Gastroesophageal sphincter (tissue), 4 donors: Measurements from ENCODE around the gene PRLR. TPM values are rescaled to one million over a fixed set of nuclear protein-coding genes. Genes with fewer than 3 reads are reported as not detected.
A peak's percentile ranks its signal among the peaks of the same experiment; 100 is the strongest.

Experiments used
- ATAC-seq: fragments of 150-250 bp; one replicate; pipeline ENCODE4 v1.9.1; 2016; ENCODE audit warnings: mild to moderate bottlenecking, moderate library complexity
- H3K27ac ChIP-seq, 4 donors: fragments of 200-600 bp; sonication (generic) in 3 of 4; 1 replicate in 3 of 4; 2 replicates in 1 of 4; pipeline ENCODE4 v1.5.1; 2016 to 2019
- H3K27me3 ChIP-seq: fragments of 200-600 bp; sonication (generic); one replicate; pipeline ENCODE4 v1.5.1; 2019
- H3K36me3 ChIP-seq, 2 donors: fragments of 200-600 bp; sonication (generic); one replicate each; pipeline ENCODE4 v1.5.1; 2019; ENCODE audit warnings: control low read depth in 1 of 2
- H3K4me1 ChIP-seq, 3 donors: fragments of 200-600 bp; sonication (generic); 1 replicate in 2 of 3; 2 replicates in 1 of 3; pipeline ENCODE4 v1.5.1; 2016 to 2019; ENCODE audit warnings: control low read depth in 2 of 3
- H3K4me3 ChIP-seq, 2 donors: fragments of 200-600 bp; sonication (generic); one replicate each; pipeline ENCODE4 v1.5.1; 2019; ENCODE audit warnings: mild to moderate bottlenecking in 1 of 2, moderate library complexity in 1 of 2
- H3K9me3 ChIP-seq, 3 donors: fragments of 200-600 bp; sonication (generic); one replicate each; pipeline ENCODE4 v1.5.1; 2017 to 2019; ENCODE audit warnings: control low read depth in 2 of 3
- EP300 ChIP-seq: sonication (generic); formaldehyde crosslinking; IDR thresholded peaks from one replicate; pipeline ENCODE4 v1.6.1; 2017; ENCODE audit warnings: antibody characterized with exemption, mild to moderate bottlenecking
- POLR2A ChIP-seq, 2 donors: fragments of 450-650 bp; IDR thresholded peaks; one replicate each; pipeline ENCODE4 v1.6.1; 2017; ENCODE audit warnings: antibody characterized with exemption in 2 of 2, mild to moderate bottlenecking in 2 of 2, moderate library complexity in 1 of 2
- POLR2AphosphoS5 ChIP-seq: sonication (generic); formaldehyde crosslinking; IDR thresholded peaks from one replicate; pipeline ENCODE4 v1.6.1; 2017; ENCODE audit warnings: antibody characterized with exemption
- WGBS, 2 donors: methylation state at CpG; one replicate each; pipeline ENCODE4 v1.1.5; 2018; ENCODE audit warnings: low coverage in 1 of 2; 5-methylcytosine and 5-hydroxymethylcytosine counted together
- total RNA-seq, 4 donors: library from RNA; depleted of rRNA; stranded (reverse); fragments of >200 nt; gene quantifications; one replicate each; pipeline ENCODE4 v1.1.0, GENCODE V29; 2016
- TF ChIP-seq, protein P1 (sequence below), 4 experiments: fragments of 200-600 bp in 2 of 4; fragments of 450-650 bp in 2 of 4; sonication (generic) in 1 of 4; IDR thresholded peaks; one replicate each; pipeline ENCODE4 v1.5.1; 2017 to 2019; ENCODE audit warnings: antibody characterized with exemption in 4 of 4, mild to moderate bottlenecking in 2 of 4, moderate library complexity in 2 of 4

The PRLR gene
- total RNA-seq = 1 to 10 TPM in 2 of 4 donors, under 1 TPM in 2; 0.16 to 1.4 (median 0.85) TPM

DNA sequence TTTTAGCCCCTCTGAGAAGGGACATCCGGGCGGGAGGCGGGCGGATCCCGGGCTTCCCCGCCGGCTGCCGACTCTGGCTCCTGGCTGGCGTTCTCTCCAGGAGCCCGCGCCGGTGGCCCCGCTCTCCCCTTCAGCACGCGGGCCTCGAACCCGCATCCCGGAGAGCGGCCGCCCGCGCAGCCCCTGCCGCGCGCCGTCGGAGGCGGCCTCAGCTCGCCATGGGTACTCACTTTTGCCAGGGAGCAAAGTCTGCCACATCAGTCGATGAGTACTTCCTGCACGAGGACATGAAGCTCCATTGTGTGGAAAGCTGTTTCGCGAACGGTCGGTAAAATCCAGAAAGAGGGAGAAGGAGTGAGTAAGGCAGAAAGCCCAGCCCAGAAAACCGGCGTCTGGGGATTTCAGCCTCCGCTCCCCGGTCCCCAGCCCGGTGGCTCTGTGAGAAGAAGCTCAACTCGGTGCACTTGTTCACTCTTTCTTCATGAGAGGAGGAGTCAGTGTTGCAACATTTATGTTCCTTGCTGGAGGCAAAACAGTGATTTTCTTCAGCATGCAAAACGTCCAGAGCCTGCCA is at the start of gene PRLR:
TSS of gene PRLR (minus strand) at position 450 of the 574 bp plus-strand sequence. CDS start 140,867 bp downstream, outside the sequence.
- H3K27me3 ChIP-seq = peaks cover 73% of the 10 kb centered on the region
- TF ChIP-seq POLR2A (IDR thresholded peaks at IDR 0.05) = no peak
- TF ChIP-seq, protein P1, sequence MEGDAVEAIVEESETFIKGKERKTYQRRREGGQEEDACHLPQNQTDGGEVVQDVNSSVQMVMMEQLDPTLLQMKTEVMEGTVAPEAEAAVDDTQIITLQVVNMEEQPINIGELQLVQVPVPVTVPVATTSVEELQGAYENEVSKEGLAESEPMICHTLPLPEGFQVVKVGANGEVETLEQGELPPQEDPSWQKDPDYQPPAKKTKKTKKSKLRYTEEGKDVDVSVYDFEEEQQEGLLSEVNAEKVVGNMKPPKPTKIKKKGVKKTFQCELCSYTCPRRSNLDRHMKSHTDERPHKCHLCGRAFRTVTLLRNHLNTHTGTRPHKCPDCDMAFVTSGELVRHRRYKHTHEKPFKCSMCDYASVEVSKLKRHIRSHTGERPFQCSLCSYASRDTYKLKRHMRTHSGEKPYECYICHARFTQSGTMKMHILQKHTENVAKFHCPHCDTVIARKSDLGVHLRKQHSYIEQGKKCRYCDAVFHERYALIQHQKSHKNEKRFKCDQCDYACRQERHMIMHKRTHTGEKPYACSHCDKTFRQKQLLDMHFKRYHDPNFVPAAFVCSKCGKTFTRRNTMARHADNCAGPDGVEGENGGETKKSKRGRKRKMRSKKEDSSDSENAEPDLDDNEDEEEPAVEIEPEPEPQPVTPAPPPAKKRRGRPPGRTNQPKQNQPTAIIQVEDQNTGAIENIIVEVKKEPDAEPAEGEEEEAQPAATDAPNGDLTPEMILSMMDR (IDR thresholded peaks at IDR 0.05) = no peak
- TF ChIP-seq POLR2AphosphoS5 = peak; percentile 8
- ATAC-seq = peak; percentile 63
- H3K4me1 ChIP-seq = peaks cover 0 to 15% (median 10%) of the 10 kb centered on the region in 3 donors
- H3K4me3 ChIP-seq = peak within 1 kb of the TSS; percentile 15 to 50
- H3K9me3 ChIP-seq = no peaks in the 10 kb centered on the region
- 2 to 16% methylated on average over 6 to 7 of the region's 42 CpGs for WGBS, 2 donors
- no peaks in the 10 kb centered on the region for H3K36me3 ChIP-seq
- no peak within 1 kb of the TSS for H3K27ac ChIP-seq

DNA sequence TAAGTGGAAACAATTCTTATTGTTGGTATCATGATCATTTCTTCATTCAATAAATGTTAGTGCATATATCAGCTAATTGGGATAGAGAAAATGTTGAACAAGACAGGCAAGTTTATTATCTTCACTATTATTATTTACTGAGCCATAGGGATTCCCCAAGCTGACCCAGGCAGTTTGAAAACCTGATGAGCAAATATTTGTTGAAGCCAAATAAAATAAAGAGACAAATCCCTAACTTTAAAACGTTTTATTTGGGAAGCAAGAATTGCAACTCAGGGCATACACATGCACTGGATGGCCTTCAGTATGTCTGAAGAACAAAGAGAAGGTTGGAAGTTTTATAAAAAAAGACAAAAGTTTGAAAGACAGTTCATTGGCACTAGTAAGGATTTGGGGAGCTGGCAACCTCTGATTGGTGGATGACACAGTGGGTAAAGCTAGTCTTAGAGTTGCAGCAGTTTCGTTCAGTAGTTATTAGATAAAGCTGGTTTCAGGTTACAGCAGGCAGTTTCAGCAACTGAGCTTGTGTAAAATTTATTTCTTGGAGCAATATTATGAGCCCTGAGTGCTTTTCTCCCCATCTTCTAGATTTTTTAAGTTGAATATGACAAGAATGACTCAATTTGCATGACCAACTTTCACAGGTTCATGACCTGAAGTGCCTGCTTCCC is 44.7 kb upstream of the PRLR start:
- WGBS, 2 donors = 29 to 30% methylated on average over 2 of the region's 2 CpGs
- no peak for ATAC-seq
- no peak overlapping the region for H3K4me3 ChIP-seq
- no peaks in the 10 kb centered on the region for H3K4me1 ChIP-seq
- no peak overlapping the region for H3K27ac ChIP-seq
- H3K9me3 ChIP-seq = peaks cover 0 to 9% (median 0%) of the 10 kb centered on the region in 3 donors
- H3K36me3 ChIP-seq = no peaks in the 10 kb centered on the region
- H3K27me3 ChIP-seq = no peaks in the 10 kb centered on the region
- no peak for TF ChIP-seq POLR2AphosphoS5
- no peak for TF ChIP-seq EP300
- TF ChIP-seq, protein P1 (IDR thresholded peaks at IDR 0.05) = no peak

DNA sequence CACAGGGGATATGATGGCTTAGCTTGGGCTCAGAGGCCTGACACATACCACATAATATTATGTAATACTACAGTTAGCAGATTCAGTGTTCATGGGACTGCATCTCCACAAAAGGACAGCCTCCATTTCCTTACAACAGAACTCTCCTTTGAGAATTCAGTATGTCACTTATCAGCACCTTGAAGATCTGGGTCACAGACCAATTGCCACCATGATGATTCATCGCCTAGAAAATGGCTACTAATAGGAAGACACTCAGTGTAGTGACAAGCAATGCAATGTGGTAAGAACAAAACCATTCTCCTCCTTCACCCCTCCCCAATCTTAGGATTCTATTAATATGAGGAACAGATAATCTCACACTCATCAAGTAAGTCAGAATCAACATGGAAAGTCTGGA is 38.7 kb upstream of the PRLR start:
- Histone ChIP-seq H3K4me1 (no peaks in the 10 kb centered on the region), H3K27ac (no peak overlapping the region), H3K36me3 (no peaks in the 10 kb centered on the region), H3K9me3 (no peaks in the 10 kb centered on the region), H3K4me3 (no peak overlapping the region), H3K27me3 (no peaks in the 10 kb centered on the region)
- ATAC-seq = no peak
- 100% methylated on average over 1 of the region's 1 CpG for WGBS, 2 donors
- TF ChIP-seq EP300 = no peak
- TF ChIP-seq, protein P1 (IDR thresholded peaks at IDR 0.05) = no peak
- TF ChIP-seq POLR2A (IDR thresholded peaks at IDR 0.05) = no peak
- TF ChIP-seq POLR2AphosphoS5 = no peak

DNA sequence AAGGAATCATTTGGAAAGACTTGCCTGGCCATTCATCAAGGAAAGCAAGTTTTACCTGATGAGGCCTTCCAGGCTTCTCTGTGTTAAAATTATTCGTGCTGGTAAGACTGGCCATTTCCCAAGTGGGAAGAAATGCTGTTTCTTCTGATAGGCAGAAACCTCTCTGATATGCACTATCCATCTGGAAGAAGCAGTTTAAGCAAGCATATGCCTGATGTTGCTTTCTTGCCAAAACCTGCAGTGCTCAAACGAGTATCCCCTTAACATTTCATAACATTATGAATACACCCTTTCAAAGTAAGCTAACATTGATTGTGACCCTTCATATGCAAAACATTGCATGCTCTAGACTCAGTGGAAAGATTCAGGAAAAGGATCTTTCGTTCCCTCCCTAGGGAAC is 36.0 kb upstream of the PRLR start:
- 26 to 45% methylated on average over 3 of the region's 3 CpGs for WGBS, 2 donors
- Histone ChIP-seq H3K4me3 (no peak overlapping the region), H3K36me3 (no peaks in the 10 kb centered on the region), H3K4me1 (no peaks in the 10 kb centered on the region), H3K27ac (no peak overlapping the region), H3K27me3 (no peaks in the 10 kb centered on the region), H3K9me3 (peaks cover 0 to 8% (median 0%) of the 10 kb centered on the region in 3 donors)
- TF ChIP-seq EP300 (no peak), POLR2A (IDR thresholded peaks at IDR 0.05) (no peak), POLR2AphosphoS5 (no peak)
- TF ChIP-seq, protein P1 (IDR thresholded peaks at IDR 0.05) = no peak
- ATAC-seq = no peak

DNA sequence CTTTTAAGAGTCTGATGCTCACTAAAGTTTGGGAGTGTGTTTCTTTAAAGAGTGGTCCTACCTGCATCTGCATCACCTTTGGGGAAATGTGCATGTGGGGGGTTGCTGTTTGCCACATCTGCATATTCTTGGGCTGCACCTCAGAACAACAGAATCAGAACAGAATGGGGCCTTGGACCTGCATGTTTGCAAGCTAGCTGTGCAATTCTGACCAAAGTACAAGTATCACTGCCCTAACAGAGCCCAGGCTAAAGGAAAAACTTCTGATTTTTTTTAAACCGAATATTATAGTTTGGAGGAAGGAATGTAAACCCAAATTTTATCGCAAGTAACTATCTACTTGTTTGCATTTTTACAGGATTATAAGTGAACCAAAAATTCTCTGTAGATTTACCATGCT is 34.2 kb upstream of the PRLR start:
- Histone ChIP-seq H3K27ac (no peak overlapping the region), H3K4me3 (no peak overlapping the region), H3K27me3 (no peaks in the 10 kb centered on the region), H3K9me3 (peaks cover 0 to 11% (median 0%) of the 10 kb centered on the region in 3 donors), H3K4me1 (no peaks in the 10 kb centered on the region), H3K36me3 (no peaks in the 10 kb centered on the region)
- ATAC-seq = no peak
- TF ChIP-seq, protein P1 (IDR thresholded peaks at IDR 0.05) = no peak
- TF ChIP-seq POLR2A (IDR thresholded peaks at IDR 0.05) (no peak), EP300 (no peak)
- 72 to 83% methylated on average over 2 of the region's 2 CpGs for WGBS, 2 donors
